Natural killer cell (primary cell): ENCODE measurements around the gene STAG1. TPM values are rescaled to one million over a fixed set of nuclear protein-coding genes. Genes with fewer than 3 reads are reported as not detected.

Source experiments
- ATAC-seq, 3 donors: fragments of 150-1000 bp in 2 of 3; fragments of 200-7000 bp in 1 of 3; cut with Tn5 transposase; 1 replicate in 1 of 3; 2 replicates in 2 of 3; pipeline ENCODE4 v1.10.0; 2021; ENCODE audit warnings: mild to moderate bottlenecking in 2 of 3, moderate library complexity in 2 of 3
- DNase-seq, 2 donors: peaks; one replicate each; pipeline versions ENCODE4 v3.0.0 to v3.0.0-alpha.2; 2013 to 2021; ENCODE audit warnings: mixed read lengths in 1 of 2
- H3K27ac ChIP-seq: one replicate; pipeline ENCODE4 v1.5.1; 2013; ENCODE audit warnings: mild to moderate bottlenecking, low read length
- H3K27me3 ChIP-seq: one replicate; pipeline ENCODE4 v1.6.1; 2013; ENCODE audit warnings: low read length; ENCODE audit not compliant: control insufficient read depth, insufficient read depth
- H3K36me3 ChIP-seq: one replicate; pipeline ENCODE4 v1.6.1; 2013; ENCODE audit warnings: low read length; ENCODE audit not compliant: control insufficient read depth, insufficient read depth
- H3K4me1 ChIP-seq: one replicate; pipeline ENCODE4 v1.6.1; 2013; ENCODE audit warnings: low read length; ENCODE audit not compliant: control insufficient read depth, insufficient read depth
- H3K4me3 ChIP-seq: one replicate; pipeline ENCODE4 v1.5.1; 2013; ENCODE audit warnings: low read length
- H3K9me3 ChIP-seq: one replicate; pipeline ENCODE4 v1.6.1; 2013; ENCODE audit warnings: low read length; ENCODE audit not compliant: control insufficient read depth, insufficient read depth
- H3K27ac Mint-ChIP-seq, 2 donors: one replicate each; pipeline ENCODE4 v1.8.0; 2022; ENCODE audit warnings: mild to moderate bottlenecking in 2 of 2, mixed read lengths in 2 of 2, moderate library complexity in 1 of 2
- H3K27me3 Mint-ChIP-seq, 2 donors: one replicate each; pipeline ENCODE4 v1.8.0; 2022; ENCODE audit warnings: low read depth in 2 of 2, mixed read lengths in 2 of 2
- H3K36me3 Mint-ChIP-seq: one replicate; pipeline ENCODE4 v1.8.0; 2022; ENCODE audit warnings: mixed read lengths
- H3K4me1 Mint-ChIP-seq, 2 donors: one replicate each; pipeline ENCODE4 v1.8.0; 2022; ENCODE audit warnings: mixed read lengths in 2 of 2
- H3K4me3 Mint-ChIP-seq: one replicate; pipeline ENCODE4 v1.8.0; 2022; ENCODE audit warnings: mild to moderate bottlenecking, moderate library complexity, mixed read lengths
- H3K9me3 Mint-ChIP-seq, 2 donors: one replicate each; pipeline ENCODE4 v1.8.0; 2022; ENCODE audit warnings: mixed read lengths in 2 of 2
- CTCF ChIP-seq: fragments of 200-600 bp; IDR thresholded peaks from one replicate; pipeline ENCODE4 v1.8.0; 2022; ENCODE audit warnings: antibody characterized with exemption
- WGBS: methylation state at CpG from one replicate; pipeline ENCODE4 v1.1.7; 2013; ENCODE audit warnings: missing lambda C conversion rate; ENCODE audit not compliant: insufficient coverage; 5-methylcytosine and 5-hydroxymethylcytosine counted together
- intact Hi-C: fragments of 100-400 bp; cut with micrococcal nuclease; formaldehyde crosslinking; loops from one replicate; pipeline ENCODE4 v1.14.2; 2022
- total RNA-seq, 4 donors: library from RNA; stranded (reverse); fragments of 120-200 nt in 1 of 4; gene quantifications; one replicate each; pipeline versions ENCODE4 v1.2.3 to v1.2.4, GENCODE V29; 2013 to 2022

Gene STAG1
- total RNA-seq, 3 donors from 2014 or later (not counting 1 experiment from before 2014, with no cell fraction given) = 55.1 to 66.2 (median 60.3) TPM

DNA sequence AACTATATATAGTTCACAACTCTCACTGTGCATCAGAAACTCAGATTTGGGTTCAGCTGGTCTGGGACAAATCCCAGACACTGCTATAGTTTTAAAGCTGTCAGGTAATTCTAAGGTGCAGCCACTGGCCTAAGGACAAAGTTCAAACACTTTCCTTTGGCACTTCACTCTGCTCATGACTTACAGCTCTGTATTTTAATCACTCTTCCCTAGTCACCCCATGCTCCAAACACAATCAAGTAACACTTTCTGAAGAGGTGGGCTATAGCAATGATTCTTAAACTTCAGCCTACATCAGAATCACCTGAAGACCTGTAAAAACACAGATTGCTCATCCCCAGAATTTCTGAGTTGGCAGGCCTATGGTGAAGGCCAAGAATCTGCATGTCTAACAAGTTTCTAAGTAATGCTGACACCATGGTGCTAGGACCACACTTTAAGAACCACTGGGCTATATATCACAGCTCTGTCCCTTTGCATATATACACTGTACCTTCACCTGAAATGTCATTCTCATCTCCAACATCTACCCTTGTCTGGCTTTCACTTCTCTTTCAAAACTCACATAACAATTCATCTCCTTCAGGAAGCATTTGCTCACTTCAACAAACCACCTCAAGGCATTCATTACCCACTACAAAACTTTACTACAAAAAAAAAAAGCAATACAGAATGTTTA lies 21.4 kb downstream of the STAG1 start:
- ATAC-seq (no peak), DNase-seq (no peak)
- H3K4me1 Mint-ChIP-seq = peaks cover 64% of the 10 kb centered on the region in 2 donors
- H3K4me1 ChIP-seq = peaks cover 32% of the 10 kb centered on the region
- H3K4me3 Mint-ChIP-seq = peak overlapping the region; percentile 40
- H3K27ac Mint-ChIP-seq = peak overlapping the region; percentile 4 to 19
- no peaks in the 10 kb centered on the region for H3K27me3 ChIP-seq
- TF ChIP-seq CTCF = no peak
- H3K9me3 Mint-ChIP-seq = no peaks in the 10 kb centered on the region
- no peaks in the 10 kb centered on the region for H3K36me3 ChIP-seq
- no peak overlapping the region for H3K4me3 ChIP-seq
- no peaks in the 10 kb centered on the region for H3K36me3 Mint-ChIP-seq
- no peaks in the 10 kb centered on the region for H3K9me3 ChIP-seq
- intact Hi-C loops = loop anchor here (5.0 kb wide), 1 partner anchor 38 kb away; no protein-coding TSS in a partner anchor
- no peaks in the 10 kb centered on the region for H3K27me3 Mint-ChIP-seq
- no peak overlapping the region for H3K27ac ChIP-seq

DNA sequence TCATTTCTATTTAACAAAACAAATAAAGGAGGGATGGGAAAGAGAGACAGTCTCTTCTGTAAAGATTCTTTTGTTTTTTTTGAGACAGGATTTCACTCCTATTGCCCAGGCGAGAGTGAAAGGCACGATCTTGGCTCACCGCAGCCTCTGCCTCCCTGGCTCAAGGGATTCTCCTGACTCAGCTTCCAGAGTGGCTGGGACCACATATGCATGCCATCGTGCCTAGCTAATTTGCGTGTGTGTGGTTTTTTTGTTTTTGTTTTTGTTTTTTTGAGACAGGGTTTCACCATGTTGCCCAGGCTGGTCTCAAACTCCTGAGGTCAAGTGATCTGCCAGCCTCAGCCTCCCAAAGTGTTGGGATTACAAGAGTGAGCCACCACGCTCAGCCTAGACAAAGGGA lies 23.3 kb downstream of the STAG1 start:
- Histone ChIP-seq H3K9me3 (no peaks in the 10 kb centered on the region), H3K36me3 (no peaks in the 10 kb centered on the region), H3K4me3 (no peak overlapping the region), H3K27ac (peak overlapping the region; percentile 30), H3K27me3 (no peaks in the 10 kb centered on the region), H3K4me1 (peaks cover 22% of the 10 kb centered on the region)
- peak overlapping the region; percentile 41 to 67 for H3K27ac Mint-ChIP-seq
- peaks cover 63 to 64% of the 10 kb centered on the region in 2 donors for H3K4me1 Mint-ChIP-seq
- ATAC-seq = peak in 2 of 3 donors; percentile 20 to 36
- peak overlapping the region; percentile 61 for H3K4me3 Mint-ChIP-seq
- H3K9me3 Mint-ChIP-seq = no peaks in the 10 kb centered on the region
- no peaks in the 10 kb centered on the region for H3K27me3 Mint-ChIP-seq
- peak in 1 of 2 donors; percentile 25 for DNase-seq
- no peak for TF ChIP-seq CTCF
- H3K36me3 Mint-ChIP-seq = no peaks in the 10 kb centered on the region
- intact Hi-C loops = loop anchor here (2.0 kb wide), 1 partner anchor 22 kb away; no protein-coding TSS in a partner anchor
- 52% methylated on average over 5 of the region's 6 CpGs for WGBS

GRCh38 chr3:136728473-136728872 lies 23.7 kb downstream of the STAG1 start:
- peak overlapping the region; percentile 41 to 67 for H3K27ac Mint-ChIP-seq
- H3K4me1 ChIP-seq = peaks cover 22% of the 10 kb centered on the region
- H3K9me3 Mint-ChIP-seq = no peaks in the 10 kb centered on the region

More at GRCh38 chr3:136728473-136728872, 23.7 kb downstream of the STAG1 start:
- intact Hi-C loops = loop anchor here (2.0 kb wide), 1 partner anchor 22 kb away; no protein-coding TSS in a partner anchor
- no peak overlapping the region for H3K4me3 ChIP-seq
- no CpG with 5 or more reads among the region's 1 CpG for WGBS
- no peaks in the 10 kb centered on the region for H3K9me3 ChIP-seq
- peak in 1 of 2 donors; percentile 34 for DNase-seq
- TF ChIP-seq CTCF = no peak
- ATAC-seq = peak; percentile 81 to 84 (median 83)
- no peaks in the 10 kb centered on the region for H3K27me3 ChIP-seq
- no peaks in the 10 kb centered on the region for H3K36me3 ChIP-seq
- H3K27ac ChIP-seq = peak overlapping the region; percentile 30
- H3K27me3 Mint-ChIP-seq = no peaks in the 10 kb centered on the region
- peak overlapping the region; percentile 61 for H3K4me3 Mint-ChIP-seq
- peaks cover 63% of the 10 kb centered on the region in 2 donors for H3K4me1 Mint-ChIP-seq
- H3K36me3 Mint-ChIP-seq = no peaks in the 10 kb centered on the region
